ENCODE results near the gene CCHCR1. TPM values are rescaled to one million over a fixed set of nuclear protein-coding genes. Genes with fewer than 3 reads are reported as not detected.

CCHCR1 gene
- total and polyA plus RNA-seq, 2 of the 13 experiments (the other 11 are each of a cell fraction or from before 2014, with no cell fraction given) = 14.6 to 28.2 TPM

GRCh38 chr6:31142361-31142761 is 15.2 kb downstream of the CCHCR1 start (continued):
- TF ChIP-seq AKNA (CRISPR knock-in tag; IDR thresholded peaks at IDR 0.05; ENCODE audit: borderline replicate concordance) = no peak
- TF ChIP-seq, protein P1, sequence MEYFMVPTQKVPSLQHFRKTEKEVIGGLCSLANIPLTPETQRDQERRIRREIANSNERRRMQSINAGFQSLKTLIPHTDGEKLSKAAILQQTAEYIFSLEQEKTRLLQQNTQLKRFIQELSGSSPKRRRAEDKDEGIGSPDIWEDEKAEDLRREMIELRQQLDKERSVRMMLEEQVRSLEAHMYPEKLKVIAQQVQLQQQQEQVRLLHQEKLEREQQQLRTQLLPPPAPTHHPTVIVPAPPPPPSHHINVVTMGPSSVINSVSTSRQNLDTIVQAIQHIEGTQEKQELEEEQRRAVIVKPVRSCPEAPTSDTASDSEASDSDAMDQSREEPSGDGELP (IDR thresholded peaks at IDR 0.05; ENCODE audit: borderline replicate concordance, low read depth) = no peak
- TF ChIP-seq MYC (CRISPR knock-in tag; IDR thresholded peaks at IDR 0.05; ENCODE audit: borderline replicate concordance) = no peak

DNA sequence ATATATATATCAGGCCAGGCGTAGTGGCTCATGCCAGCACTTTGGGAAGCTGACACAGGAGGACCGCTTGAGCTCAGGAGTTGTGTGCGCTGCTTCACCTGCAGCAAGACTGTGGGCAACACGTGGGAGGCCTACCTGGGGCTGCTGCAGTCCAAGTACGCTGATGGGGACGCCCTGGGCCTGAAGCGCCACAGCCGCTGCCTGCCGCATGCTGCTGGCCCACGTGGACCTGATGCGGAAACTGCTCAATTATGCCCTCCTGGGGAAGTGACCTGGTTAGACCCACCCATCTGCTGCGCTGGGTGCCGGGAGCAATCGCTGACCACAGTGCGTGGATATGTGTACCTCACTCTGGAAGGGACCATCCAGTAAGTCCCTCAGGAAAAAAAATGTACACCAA is 17.0 kb downstream of the CCHCR1 start:
- no peak for FAIRE-seq
- H2AFZ ChIP-seq (ENCODE audit: low read length) = no peak overlapping the region
- BruUV-seq (replicated peaks) = no TSS peak
- POLR2A ChIA-PET = no interaction called here
- no peak overlapping the region for H3K9ac ChIP-seq (ENCODE audit: insufficient read depth, low read depth, low read length)
- no peaks in the 10 kb centered on the region for H3K9me3 ChIP-seq (ENCODE audit: low read length)
- CTCF ChIA-PET (ENCODE audit: low intra/inter-chr PET ratio, low total read pairs) = no interaction called here
- H3K79me2 ChIP-seq (ENCODE audit: insufficient read depth, low read length) = no peaks in the 10 kb centered on the region
- peaks cover 4 to 18% of the 10 kb centered on the region in 2 experiments; a peak in 4 of 5 replicates for H3K36me3 ChIP-seq (replicated peaks in 1 of 2; ENCODE audit: control insufficient read depth in 1 of 2, insufficient read depth in 2 of 2, low read length in 2 of 2)
- no peak for ATAC-seq
- TF ChIP-seq ZNF790 (CRISPR knock-in tag; IDR thresholded peaks at IDR 0.05; ENCODE audit: borderline replicate concordance) (no peak), ZFP36L2 (CRISPR knock-in tag; IDR thresholded peaks at IDR 0.05) (no peak)
- peaks cover 7% of the 10 kb centered on the region for H3K4me1 ChIP-seq (ENCODE audit: insufficient read depth, low read length)
- no peak overlapping the region for H3K4me3 ChIP-seq (replicated peaks in 1 of 3; ENCODE audit: insufficient read depth in 1 of 3, low read depth in 2 of 3, low read length in 3 of 3)
- no peaks in the 10 kb centered on the region for H4K20me1 ChIP-seq (ENCODE audit: insufficient read depth, low read length)
- intact Hi-C loops (cut with micrococcal nuclease; ENCODE audit: unreplicated experiment) = no loop called here
- in situ Hi-C loops (cut with HindIII; ENCODE audit: extremely low pct_ligation_motif_present, low pct_unique_long_range_greater_than_20kb) = no loop called here
- H3K27ac ChIP-seq (ENCODE audit: extremely low read length, insufficient read depth, low read length) = no peak overlapping the region
- H3K27me3 ChIP-seq (ENCODE audit: control insufficient read depth in 1 of 2, insufficient read depth in 2 of 2, low read length in 2 of 2) = 0 out of 5 replicates have a peak, but pooled peaks cover 0 to 4% of the 10 kb centered on the region in 2 experiments
- no peak for DNase-seq (ENCODE audit: low spot score)
- 73% methylated on average over 8 of the region's 15 CpGs for WGBS (ENCODE audit: low lambda C conversion rate)
- H3K4me2 ChIP-seq (ENCODE audit: low read depth, low read length) = no peak overlapping the region

Measured in HepG2 (cell line).